HCT116 (cell line): ENCODE measurements around the gene RAD18. TPM values are rescaled to one million over a fixed set of nuclear protein-coding genes. Genes with fewer than 3 reads are reported as not detected.

Experiments used
- ATAC-seq: fragments of 200-7000 bp; cut with Tn5 transposase; 2 replicates; pipeline ENCODE4 v1.9.1; 2020; ENCODE audit warnings: mild to moderate bottlenecking, moderate library complexity
- BruUV-seq: library from RNA; stranded (reverse); fragments of 400-500 nt; replicated peaks from 2 replicates; lab custom pipeline; 2021; lab: Mats Ljungman, UMichigan
- CTCF ChIA-PET: fragments of 300-600 bp; sonication (Branson Sonifier 250); formaldehyde crosslinking; loops from one replicate; lab custom pipeline; 2021; ENCODE audit warnings: antibody characterized with exemption; lab: Charles Lee
- POLR2A ChIA-PET: fragments of 300-600, 350-600 bp; sonication (Branson Sonifier 250); formaldehyde crosslinking; loops from one replicate; lab custom pipeline; 2021; ENCODE audit warnings: antibody characterized with exemption; lab: Charles Lee
- RAD21 ChIA-PET, 2 experiments: fragments of 300-600 bp; sonication (Branson Sonifier 250); formaldehyde crosslinking; loops; one replicate each; lab custom pipeline; 2023; ENCODE audit warnings: low total read pairs in 2 of 2; ENCODE audit not compliant: uncharacterized antibody in 2 of 2, unreplicated experiment in 2 of 2, low non-redundant PET in 1 of 2; lab: Charles Lee
- DNase-seq: peaks from one replicate; pipeline ENCODE4 v3.0.0-alpha.2; 2010; ENCODE audit warnings: low read depth, low spot score
- H2AFZ ChIP-seq: fragments of 200-600 bp; shearing (Covaris generic), sonication (generic); 2 replicates; pipeline ENCODE4 v1.6.1; 2017; ENCODE audit warnings: low read depth, mixed run types, mixed read lengths, antibody characterized with exemption, low read length; ENCODE audit not compliant: poor library complexity, severe bottlenecking
- H3K27ac ChIP-seq: 2 replicates; pipeline ENCODE4 v1.5.1; 2012; ENCODE audit warnings: low read depth, low read length
- H3K27me3 ChIP-seq: fragments of 200-600 bp; sonication (generic); 2 replicates; pipeline ENCODE4 v1.6.1; 2016; ENCODE audit warnings: mixed run types, low read length, mixed read lengths; ENCODE audit not compliant: insufficient read depth
- H3K36me3 ChIP-seq, 2 experiments: fragments of 200-500 bp in 1 of 2; fragments of 200-600 bp in 1 of 2; sonication (Bioruptor generic) in 1 of 2; sonication (generic) in 1 of 2; 2 replicates each; pipeline versions ENCODE4 v1.5.1 to v1.6.1; 2014 to 2016; ENCODE audit warnings: low read length in 2 of 2, inconsistent platforms in 1 of 2, mixed read lengths in 1 of 2, mixed run types in 1 of 2; ENCODE audit not compliant: insufficient read depth in 2 of 2, control insufficient read depth in 1 of 2
- H3K4me1 ChIP-seq, 2 experiments: fragments of 200-600 bp in 1 of 2; sonication (generic) in 1 of 2; 2 replicates each; pipeline versions ENCODE4 v1.5.1 to v1.6.1; 2012 to 2017; ENCODE audit warnings: low read length in 2 of 2, inconsistent platforms in 1 of 2, mild to moderate bottlenecking in 1 of 2, mixed read lengths in 1 of 2, mixed run types in 1 of 2, moderate library complexity in 1 of 2; ENCODE audit not compliant: insufficient read depth in 2 of 2, control insufficient read depth in 1 of 2
- H3K4me2 ChIP-seq: fragments of 200-600 bp; sonication (generic); 2 replicates; pipeline ENCODE4 v1.6.1; 2017; ENCODE audit warnings: mixed run types, low read length, mixed read lengths
- H3K4me3 ChIP-seq, 2 experiments: fragments of 200-600 bp in 1 of 2; sonication (generic) in 1 of 2; replicated peaks in 1 of 2; 2 replicates each; pipeline ENCODE4 v1.5.1; 2011 to 2016; ENCODE audit warnings: low read length in 2 of 2, control low read depth in 1 of 2, low read depth in 1 of 2, mild to moderate bottlenecking in 1 of 2, mixed read lengths in 1 of 2, mixed run types in 1 of 2
- H3K79me2 ChIP-seq: fragments of 200-600 bp; sonication (generic); 2 replicates; pipeline ENCODE4 v1.6.1; 2017; ENCODE audit warnings: mild to moderate bottlenecking, mixed run types, low read length, moderate library complexity, mixed read lengths; ENCODE audit not compliant: insufficient read depth
- H3K9ac ChIP-seq: fragments of 200-600 bp; sonication (generic); 2 replicates; pipeline ENCODE4 v1.6.1; 2016; ENCODE audit warnings: low read length, mixed read lengths
- H3K9me2 ChIP-seq: fragments of 200-600 bp; sonication (generic), shearing (Covaris generic); 2 replicates; pipeline ENCODE4 v1.6.1; 2017; ENCODE audit warnings: mixed run types, mild to moderate bottlenecking, moderate library complexity; ENCODE audit not compliant: insufficient read depth
- H3K9me3 ChIP-seq, 2 experiments: fragments of 200-500 bp in 1 of 2; fragments of 200-600 bp in 1 of 2; sonication (Bioruptor generic) in 1 of 2; sonication (generic) in 1 of 2; 2 replicates each; pipeline ENCODE4 v1.6.1; 2014 to 2017; ENCODE audit warnings: low read length in 2 of 2, mixed read lengths in 2 of 2, inconsistent platforms in 1 of 2, low read depth in 1 of 2, mild to moderate bottlenecking in 1 of 2, mixed run types in 1 of 2, moderate library complexity in 1 of 2; ENCODE audit not compliant: control insufficient read depth in 1 of 2, insufficient read depth in 1 of 2
- H4K20me1 ChIP-seq: fragments of 200-600 bp; sonication (generic), shearing (Covaris generic); 2 replicates; pipeline ENCODE4 v1.6.1; 2017; ENCODE audit warnings: mixed run types, mild to moderate bottlenecking, moderate library complexity; ENCODE audit not compliant: insufficient read depth
- CEBPB ChIP-seq: IDR thresholded peaks from 2 replicates; pipeline ENCODE4 v1.6.1; 2012; ENCODE audit warnings: low read depth
- ELF1 ChIP-seq: IDR thresholded peaks from 2 replicates; pipeline ENCODE4 v1.6.1; 2012; ENCODE audit warnings: low read depth, borderline replicate concordance
- EZH2 ChIP-seq: fragments of 200-600 bp; sonication (generic); IDR thresholded peaks from 2 replicates; pipeline ENCODE4 v1.6.1; 2017; ENCODE audit warnings: antibody characterized with exemption, mixed run types
- EZH2phosphoT487 ChIP-seq: fragments of 200-600 bp; IDR thresholded peaks from 2 replicates; pipeline ENCODE4 v1.6.1; 2018; ENCODE audit warnings: antibody characterized with exemption, borderline replicate concordance
- FOSL1 ChIP-seq: IDR thresholded peaks from 2 replicates; pipeline ENCODE4 v1.6.1; 2012; ENCODE audit warnings: low read depth
- JUND ChIP-seq: IDR thresholded peaks from 2 replicates; pipeline ENCODE4 v1.6.1; 2012
- POLR2A ChIP-seq: IDR thresholded peaks from 2 replicates; pipeline ENCODE4 v1.7.0; 2011; ENCODE audit warnings: borderline replicate concordance; ENCODE audit not compliant: insufficient read depth, insufficient read length; ENCODE audit errors: extremely low read depth
- POLR2AphosphoS5 ChIP-seq: IDR thresholded peaks from 2 replicates; pipeline ENCODE4 v1.6.1; 2011; ENCODE audit warnings: mild to moderate bottlenecking, low read depth, low read length, moderate library complexity
- RAD21 ChIP-seq: IDR thresholded peaks from 2 replicates; pipeline ENCODE4 v1.6.1; 2012; ENCODE audit warnings: low read depth, mild to moderate bottlenecking
- SIN3A ChIP-seq: IDR thresholded peaks from 2 replicates; pipeline ENCODE4 v1.6.1; 2012; ENCODE audit warnings: low read depth
- SP1 ChIP-seq: IDR thresholded peaks from 2 replicates; pipeline ENCODE4 v1.6.1; 2012; ENCODE audit warnings: low read depth
- SRF ChIP-seq: IDR thresholded peaks from 2 replicates; pipeline ENCODE4 v1.6.1; 2012; ENCODE audit warnings: low read depth
- YY1 ChIP-seq: IDR thresholded peaks from 2 replicates; pipeline ENCODE4 v1.6.1; 2011; ENCODE audit warnings: low read length, low read depth, moderate library complexity, mild to moderate bottlenecking; ENCODE audit not compliant: insufficient replicate concordance; ENCODE audit errors: extremely low read depth
- ZFX ChIP-seq: fragments of 450-650 bp; IDR thresholded peaks from 2 replicates; pipeline ENCODE4 v1.6.1; 2017
- ZNF274 ChIP-seq: fragments of 200-500 bp; sonication (Bioruptor generic); IDR thresholded peaks from 2 replicates; pipeline ENCODE4 v1.6.1; 2014; ENCODE audit warnings: mild to moderate bottlenecking, low read depth, low read length, inconsistent platforms
- intact Hi-C: fragments of 100-400 bp; cut with micrococcal nuclease; formaldehyde crosslinking; loops from 2 replicates; pipeline ENCODE4 v1.10.0; 2022
- total RNA-seq: library from RNA; stranded (reverse); gene quantifications from one replicate; pipeline ENCODE4 v1.2.1, GENCODE V29; 2021; ENCODE audit not compliant: unreplicated experiment
- TF ChIP-seq, protein P1 (sequence below), 3 experiments: fragments of 200-600 bp in 1 of 3; sonication (generic) in 1 of 3; IDR thresholded peaks in 2 of 3; conservative IDR thresholded peaks in 1 of 3; 2 replicates each; pipeline ENCODE4 v1.5.1; 2012 to 2017; ENCODE audit warnings: low read depth in 2 of 3, low read length in 2 of 3, antibody characterized with exemption in 1 of 3, borderline replicate concordance in 1 of 3, control low read depth in 1 of 3, mild to moderate bottlenecking in 1 of 3, mixed read lengths in 1 of 3, mixed run types in 1 of 3, moderate library complexity in 1 of 3; ENCODE audit not compliant: insufficient read depth in 1 of 3
- TF ChIP-seq, protein P2 (sequence below): IDR thresholded peaks from 2 replicates; pipeline ENCODE4 v1.6.1; 2012
- TF ChIP-seq, protein P3 (sequence below): IDR thresholded peaks from 2 replicates; pipeline ENCODE4 v1.6.1; 2012

RAD18 gene
- total RNA-seq, 1 experiment from 2014 or later = 28.7 TPM

DNA sequence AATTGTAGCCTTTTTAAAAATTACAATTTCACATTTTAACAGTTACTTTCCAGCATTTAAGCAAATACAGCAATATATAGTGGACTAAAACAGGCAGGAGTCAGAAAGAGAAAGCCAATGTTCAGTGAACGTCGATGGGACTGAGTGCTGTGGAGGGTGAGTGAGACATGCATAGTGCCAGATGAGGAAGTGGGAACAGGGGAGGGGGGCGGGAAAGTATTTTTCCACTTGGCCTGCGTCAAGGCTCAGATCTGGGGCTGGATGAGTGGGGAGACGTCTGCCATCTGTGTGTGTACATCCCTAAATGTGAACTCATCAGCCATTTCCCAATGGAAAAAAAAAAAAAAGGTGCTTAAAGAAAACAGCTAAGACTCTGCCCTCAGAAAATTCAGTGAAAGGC, 19.2 kb upstream of the RAD18 start:
- no peaks in the 10 kb centered on the region; the same call in 1 of the 2 replicates for H3K9me2 ChIP-seq
- TF ChIP-seq SIN3A (no peak), ZNF274 (no peak), EZH2phosphoT487 (no peak)
- TF ChIP-seq, protein P1, sequence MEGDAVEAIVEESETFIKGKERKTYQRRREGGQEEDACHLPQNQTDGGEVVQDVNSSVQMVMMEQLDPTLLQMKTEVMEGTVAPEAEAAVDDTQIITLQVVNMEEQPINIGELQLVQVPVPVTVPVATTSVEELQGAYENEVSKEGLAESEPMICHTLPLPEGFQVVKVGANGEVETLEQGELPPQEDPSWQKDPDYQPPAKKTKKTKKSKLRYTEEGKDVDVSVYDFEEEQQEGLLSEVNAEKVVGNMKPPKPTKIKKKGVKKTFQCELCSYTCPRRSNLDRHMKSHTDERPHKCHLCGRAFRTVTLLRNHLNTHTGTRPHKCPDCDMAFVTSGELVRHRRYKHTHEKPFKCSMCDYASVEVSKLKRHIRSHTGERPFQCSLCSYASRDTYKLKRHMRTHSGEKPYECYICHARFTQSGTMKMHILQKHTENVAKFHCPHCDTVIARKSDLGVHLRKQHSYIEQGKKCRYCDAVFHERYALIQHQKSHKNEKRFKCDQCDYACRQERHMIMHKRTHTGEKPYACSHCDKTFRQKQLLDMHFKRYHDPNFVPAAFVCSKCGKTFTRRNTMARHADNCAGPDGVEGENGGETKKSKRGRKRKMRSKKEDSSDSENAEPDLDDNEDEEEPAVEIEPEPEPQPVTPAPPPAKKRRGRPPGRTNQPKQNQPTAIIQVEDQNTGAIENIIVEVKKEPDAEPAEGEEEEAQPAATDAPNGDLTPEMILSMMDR (IDR thresholded peaks at IDR 0.05 in 2 of 3, conservative IDR thresholded peaks at IDR 0.05 in 1 of 3; ENCODE audit: borderline replicate concordance in 1 of 3, insufficient read depth in 1 of 3, low read depth in 2 of 3, low read length in 2 of 3) = no peak
- TF ChIP-seq, protein P2, sequence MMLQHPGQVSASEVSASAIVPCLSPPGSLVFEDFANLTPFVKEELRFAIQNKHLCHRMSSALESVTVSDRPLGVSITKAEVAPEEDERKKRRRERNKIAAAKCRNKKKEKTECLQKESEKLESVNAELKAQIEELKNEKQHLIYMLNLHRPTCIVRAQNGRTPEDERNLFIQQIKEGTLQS = no peak
- DNase-seq (no peak), ATAC-seq (no peak)
- POLR2A ChIA-PET = no interaction called here
- RAD21 ChIA-PET = no interaction called here
- H4K20me1 ChIP-seq = no peaks in the 10 kb centered on the region
- no peaks in the 10 kb centered on the region for H3K36me3 ChIP-seq
- intact Hi-C loops = no loop called here
- peaks cover 16% of the 10 kb centered on the region for H3K27me3 ChIP-seq
- H3K9me3 ChIP-seq = peaks cover 0 to 4% of the 10 kb centered on the region in 2 experiments; a peak in 1 of 4 replicates
- CTCF ChIA-PET = no interaction called here
- no peak overlapping the region for H3K9ac ChIP-seq
- H3K4me3 ChIP-seq = no peak overlapping the region
- no peak overlapping the region for H3K4me2 ChIP-seq
- no peak overlapping the region for H2AFZ ChIP-seq
- H3K79me2 ChIP-seq = no peaks in the 10 kb centered on the region
- no TSS peak for BruUV-seq
- H3K4me1 ChIP-seq = no peaks in the 10 kb centered on the region
- H3K27ac ChIP-seq = no peak overlapping the region

DNA sequence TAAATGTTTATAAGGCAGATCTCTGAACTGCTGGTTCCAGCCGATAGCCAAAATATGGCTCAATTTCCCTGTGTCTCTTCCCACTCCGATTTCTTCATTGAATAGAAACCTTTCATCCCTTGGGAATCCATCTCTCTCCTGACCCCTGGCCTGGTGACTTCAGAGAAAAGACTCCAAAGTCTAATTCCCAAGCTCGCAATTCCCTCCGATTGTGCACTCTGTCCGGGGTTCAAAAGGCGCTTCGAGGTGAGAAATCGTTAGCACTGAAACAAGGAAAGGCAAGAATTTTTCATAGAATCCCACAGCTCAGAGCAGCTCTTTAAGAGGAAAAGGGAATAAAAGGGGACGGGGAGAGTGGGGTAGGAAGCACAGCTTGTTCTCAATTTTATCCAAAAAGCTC, 18.4 kb upstream of the RAD18 start:
- ChIA-PET RAD21 (no interaction called here), POLR2A (no interaction called here), CTCF (no interaction called here)
- no peaks in the 10 kb centered on the region for H4K20me1 ChIP-seq
- no peak overlapping the region for H3K27ac ChIP-seq
- H3K9me2 ChIP-seq = no peaks in the 10 kb centered on the region; the same call in 1 of the 2 replicates
- H3K4me1 ChIP-seq = no peaks in the 10 kb centered on the region
- H3K36me3 ChIP-seq = no peaks in the 10 kb centered on the region
- H3K27me3 ChIP-seq = peaks cover 17% of the 10 kb centered on the region
- no peak overlapping the region for H2AFZ ChIP-seq
- no TSS peak for BruUV-seq
- H3K9me3 ChIP-seq = peaks cover 0 to 4% of the 10 kb centered on the region in 2 experiments; a peak in 1 of 4 replicates
- ATAC-seq = no peak
- no peak overlapping the region for H3K4me3 ChIP-seq
- no peak for DNase-seq
- no peak overlapping the region for H3K9ac ChIP-seq
- H3K4me2 ChIP-seq = no peak overlapping the region
- intact Hi-C loops = no loop called here
- no peaks in the 10 kb centered on the region for H3K79me2 ChIP-seq
- TF ChIP-seq SP1 (no peak), EZH2phosphoT487 (no peak), ZNF274 (no peak), POLR2AphosphoS5 (no peak), FOSL1 (no peak), RAD21 (no peak), JUND (no peak), ELF1 (no peak), YY1 (no peak), POLR2A (no peak), CEBPB (no peak), ZFX (no peak), SRF (no peak), EZH2 (no peak)
- TF ChIP-seq, protein P3, sequence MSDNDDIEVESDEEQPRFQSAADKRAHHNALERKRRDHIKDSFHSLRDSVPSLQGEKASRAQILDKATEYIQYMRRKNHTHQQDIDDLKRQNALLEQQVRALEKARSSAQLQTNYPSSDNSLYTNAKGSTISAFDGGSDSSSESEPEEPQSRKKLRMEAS = no peak
- TF ChIP-seq, protein P1 (IDR thresholded peaks at IDR 0.05 in 2 of 3, conservative IDR thresholded peaks at IDR 0.05 in 1 of 3; ENCODE audit: borderline replicate concordance in 1 of 3, insufficient read depth in 1 of 3, low read depth in 2 of 3, low read length in 2 of 3) = no peak
